HepG2 (cell line): ENCODE measurements around the gene TLK1. TPM values are rescaled to one million over a fixed set of nuclear protein-coding genes. Genes with fewer than 3 reads are reported as not detected.

Experiments used
- ARNT2 ChIP-seq: sonication (generic); formaldehyde crosslinking; IDR thresholded peaks from 2 replicates; pipeline ENCODE4 v1.8.0; 2022; ENCODE audit warnings: mild to moderate bottlenecking, low read depth, missing genetic modification reagents, moderate library complexity
- CERS6 ChIP-seq: sonication (generic); formaldehyde crosslinking; IDR thresholded peaks from 2 replicates; pipeline ENCODE4 v1.5.0; 2020; ENCODE audit warnings: missing genetic modification reagents
- ETV5 ChIP-seq: IDR thresholded peaks from 2 replicates; pipeline ENCODE4 v1.6.1; 2018; ENCODE audit warnings: missing biosample characterization, missing genetic modification reagents, inconsistent platforms, borderline replicate concordance
- FOXO1 ChIP-seq: sonication (generic); formaldehyde crosslinking; IDR thresholded peaks from 2 replicates; pipeline ENCODE4 v1.4.0; 2020; ENCODE audit warnings: missing genetic modification reagents
- KAT2B ChIP-seq: fragments of 150-350 bp; IDR thresholded peaks from 2 replicates; pipeline ENCODE4 v1.6.1; 2014; ENCODE audit warnings: low read depth, low read length, borderline replicate concordance
- NCOA1 ChIP-seq: sonication (generic); formaldehyde crosslinking; IDR thresholded peaks from 2 replicates; pipeline ENCODE4 v1.9.0; 2021; ENCODE audit warnings: missing genetic modification reagents
- RELA ChIP-seq: sonication (generic); formaldehyde crosslinking; IDR thresholded peaks from 2 replicates; pipeline ENCODE4 v1.4.0; 2020; ENCODE audit warnings: missing genetic modification reagents
- SMAD9 ChIP-seq: sonication (generic); formaldehyde crosslinking; IDR thresholded peaks from 2 replicates; pipeline ENCODE4 v1.5.1; 2020; ENCODE audit warnings: mild to moderate bottlenecking, missing genetic modification reagents
- ZNF264 ChIP-seq: sonication (generic); formaldehyde crosslinking; IDR thresholded peaks from 2 replicates; pipeline ENCODE4 v1.4.0; 2020; ENCODE audit warnings: missing genetic modification reagents
- ZNF354B ChIP-seq: sonication (generic); formaldehyde crosslinking; IDR thresholded peaks from 2 replicates; pipeline ENCODE4 v1.8.0; 2022; ENCODE audit warnings: mild to moderate bottlenecking, missing genetic modification reagents
- ZNF550 ChIP-seq: sonication (generic); formaldehyde crosslinking; IDR thresholded peaks from 2 replicates; pipeline ENCODE4 v1.4.0; 2020; ENCODE audit warnings: mild to moderate bottlenecking, missing genetic modification reagents, borderline replicate concordance
- ZNF768 ChIP-seq: sonication (generic); formaldehyde crosslinking; IDR thresholded peaks from 2 replicates; pipeline ENCODE4 v1.4.0; 2020; ENCODE audit warnings: missing genetic modification reagents
- ZSCAN29 ChIP-seq: sonication (generic); formaldehyde crosslinking; conservative IDR thresholded peaks from 2 replicates; pipeline ENCODE4 v1.4.0; 2020; ENCODE audit warnings: mild to moderate bottlenecking, missing genetic modification reagents
- polyA plus RNA-seq, 8 experiments: library from polyadenylated mRNA; depleted of rRNA in 3 of 8; stranded (reverse) in 7 of 8; unstranded in 1 of 8; fragments of >200 nt; fragmentation: Illumina TruSeq in 4 of 8; extraction: Trizol in 4 of 8; gene quantifications; 2 replicates each; pipeline versions ENCODE4 v1.2.1 to v1.2.3, GENCODE V29; 2011 to 2016; ENCODE audit warnings: low read depth in 4 of 8, missing spikeins in 1 of 8, mixed read lengths in 1 of 8; ENCODE audit not compliant: insufficient read depth in 1 of 8
- total RNA-seq, 5 experiments: library from RNA; depleted of rRNA; stranded (reverse); fragments of >200 nt; fragmentation: Illumina TruSeq; extraction: Trizol; gene quantifications; 2 replicates each; pipeline ENCODE4 v1.2.3, GENCODE V29; 2016; ENCODE audit warnings: low read depth in 1 of 5
- TF ChIP-seq, protein P1 (sequence below): sonication (generic); formaldehyde crosslinking; IDR thresholded peaks from 2 replicates; pipeline ENCODE4 v1.5.0; 2020; ENCODE audit warnings: missing genetic modification reagents
- TF ChIP-seq, protein P2 (sequence below): sonication (generic); formaldehyde crosslinking; IDR thresholded peaks from 2 replicates; pipeline ENCODE4 v1.4.0; 2020; ENCODE audit warnings: mild to moderate bottlenecking, missing genetic modification reagents
- TF ChIP-seq, protein P3 (sequence below), 2 experiments: fragments of 450-650 bp in 1 of 2; sonication (generic) in 1 of 2; formaldehyde crosslinking; IDR thresholded peaks; 2 replicates each; pipeline versions ENCODE4 v1.5.0 to v1.8.0; 2020 to 2022; ENCODE audit warnings: mild to moderate bottlenecking in 1 of 2, missing genetic modification reagents in 1 of 2
- TF ChIP-seq, protein P4 (sequence below): sonication (generic); formaldehyde crosslinking; IDR thresholded peaks from 2 replicates; pipeline ENCODE4 v1.5.1; 2020; ENCODE audit warnings: mild to moderate bottlenecking, missing genetic modification reagents, borderline replicate concordance
- TF ChIP-seq, protein P5 (sequence below): fragments of 450-650 bp; IDR thresholded peaks from 2 replicates; pipeline ENCODE4 v1.6.1; 2016

Gene TLK1
- total and polyA plus RNA-seq, 2 of the 13 experiments (the other 11 are each of a cell fraction or from before 2014, with no cell fraction given) = 16.8 to 28.7 TPM

DNA sequence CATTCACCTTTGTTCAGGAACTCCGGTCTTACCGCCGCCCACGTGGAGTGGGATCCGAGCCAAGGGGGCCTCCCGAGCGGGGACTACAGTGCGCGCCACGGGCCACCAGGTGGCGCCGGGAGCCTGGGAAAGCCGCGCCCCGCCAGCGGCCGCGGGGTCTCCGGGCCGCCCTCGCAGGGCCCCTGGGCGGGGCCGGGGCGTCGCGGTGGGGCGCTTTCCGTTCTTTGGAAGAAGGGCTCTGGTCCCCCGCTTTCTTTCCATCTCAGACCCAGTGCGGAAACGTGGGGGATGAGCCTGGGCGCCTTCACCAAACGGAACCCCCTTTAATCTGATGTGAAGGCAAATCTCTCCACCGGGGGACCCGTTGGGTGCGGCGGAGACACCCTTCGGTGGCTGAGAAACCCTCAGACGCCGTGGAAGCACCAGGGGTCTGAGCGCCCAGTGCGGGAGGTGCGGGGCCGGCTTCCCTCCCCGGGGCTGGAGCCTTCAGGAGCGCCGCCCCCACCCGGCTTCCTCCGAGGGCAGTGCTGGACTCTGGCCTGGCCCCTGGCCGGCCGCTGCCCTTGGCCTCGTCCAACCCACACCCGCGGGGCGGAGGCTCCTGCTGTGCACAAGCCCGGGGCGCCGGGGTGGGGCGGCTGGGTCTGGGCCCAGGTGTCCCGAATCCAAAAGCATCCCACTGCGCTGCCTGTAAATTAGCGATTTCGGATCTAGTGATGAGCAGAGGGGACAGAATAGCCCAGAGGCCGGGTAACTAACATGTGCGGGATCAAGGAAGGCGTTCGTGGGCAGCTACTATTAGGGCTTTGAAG is 187.0 kb downstream of the TLK1 start (continued):
- TF ChIP-seq ZNF264 = peak; percentile 82; the same call in 1 of the 2 replicates
- TF ChIP-seq ETV5 (CRISPR knock-in tag) = peak; percentile 12
- TF ChIP-seq, protein P1, sequence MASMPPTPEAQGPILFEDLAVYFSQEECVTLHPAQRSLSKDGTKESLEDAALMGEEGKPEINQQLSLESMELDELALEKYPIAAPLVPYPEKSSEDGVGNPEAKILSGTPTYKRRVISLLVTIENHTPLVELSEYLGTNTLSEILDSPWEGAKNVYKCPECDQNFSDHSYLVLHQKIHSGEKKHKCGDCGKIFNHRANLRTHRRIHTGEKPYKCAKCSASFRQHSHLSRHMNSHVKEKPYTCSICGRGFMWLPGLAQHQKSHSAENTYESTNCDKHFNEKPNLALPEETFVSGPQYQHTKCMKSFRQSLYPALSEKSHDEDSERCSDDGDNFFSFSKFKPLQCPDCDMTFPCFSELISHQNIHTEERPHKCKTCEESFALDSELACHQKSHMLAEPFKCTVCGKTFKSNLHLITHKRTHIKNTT = 0 out of 2 replicates have a peak, but pooled peaks have one; percentile 36
- TF ChIP-seq ZNF354B (CRISPR knock-in tag) = peak; percentile 33; the same call in 1 of the 2 replicates
- peak; percentile 97 for TF ChIP-seq ZNF550 (CRISPR knock-in tag)
- peak; percentile 74; the same call in 1 of the 2 replicates for TF ChIP-seq ZNF768 (CRISPR knock-in tag)
- TF ChIP-seq, protein P2, sequence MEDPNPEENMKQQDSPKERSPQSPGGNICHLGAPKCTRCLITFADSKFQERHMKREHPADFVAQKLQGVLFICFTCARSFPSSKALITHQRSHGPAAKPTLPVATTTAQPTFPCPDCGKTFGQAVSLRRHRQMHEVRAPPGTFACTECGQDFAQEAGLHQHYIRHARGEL = peak; percentile 49; the same call in 1 of the 2 replicates
- no peak for TF ChIP-seq CERS6 (CRISPR knock-in tag)
- TF ChIP-seq, protein P3, sequence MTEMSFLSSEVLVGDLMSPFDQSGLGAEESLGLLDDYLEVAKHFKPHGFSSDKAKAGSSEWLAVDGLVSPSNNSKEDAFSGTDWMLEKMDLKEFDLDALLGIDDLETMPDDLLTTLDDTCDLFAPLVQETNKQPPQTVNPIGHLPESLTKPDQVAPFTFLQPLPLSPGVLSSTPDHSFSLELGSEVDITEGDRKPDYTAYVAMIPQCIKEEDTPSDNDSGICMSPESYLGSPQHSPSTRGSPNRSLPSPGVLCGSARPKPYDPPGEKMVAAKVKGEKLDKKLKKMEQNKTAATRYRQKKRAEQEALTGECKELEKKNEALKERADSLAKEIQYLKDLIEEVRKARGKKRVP (CRISPR knock-in tag; IDR thresholded peaks at IDR 0.05) = peak in 1 of 2 experiments; percentile 36; a peak in 1 of 4 replicates
- TF ChIP-seq RELA = no peak
- TF ChIP-seq ZSCAN29 = no peak; the same call in 1 of the 2 replicates
- TF ChIP-seq ARNT2 (CRISPR knock-in tag) = peak; percentile 82
- TF ChIP-seq NCOA1 (CRISPR knock-in tag) = 0 out of 2 replicates have a peak, but pooled peaks have one; percentile 5
- TF ChIP-seq, protein P4, sequence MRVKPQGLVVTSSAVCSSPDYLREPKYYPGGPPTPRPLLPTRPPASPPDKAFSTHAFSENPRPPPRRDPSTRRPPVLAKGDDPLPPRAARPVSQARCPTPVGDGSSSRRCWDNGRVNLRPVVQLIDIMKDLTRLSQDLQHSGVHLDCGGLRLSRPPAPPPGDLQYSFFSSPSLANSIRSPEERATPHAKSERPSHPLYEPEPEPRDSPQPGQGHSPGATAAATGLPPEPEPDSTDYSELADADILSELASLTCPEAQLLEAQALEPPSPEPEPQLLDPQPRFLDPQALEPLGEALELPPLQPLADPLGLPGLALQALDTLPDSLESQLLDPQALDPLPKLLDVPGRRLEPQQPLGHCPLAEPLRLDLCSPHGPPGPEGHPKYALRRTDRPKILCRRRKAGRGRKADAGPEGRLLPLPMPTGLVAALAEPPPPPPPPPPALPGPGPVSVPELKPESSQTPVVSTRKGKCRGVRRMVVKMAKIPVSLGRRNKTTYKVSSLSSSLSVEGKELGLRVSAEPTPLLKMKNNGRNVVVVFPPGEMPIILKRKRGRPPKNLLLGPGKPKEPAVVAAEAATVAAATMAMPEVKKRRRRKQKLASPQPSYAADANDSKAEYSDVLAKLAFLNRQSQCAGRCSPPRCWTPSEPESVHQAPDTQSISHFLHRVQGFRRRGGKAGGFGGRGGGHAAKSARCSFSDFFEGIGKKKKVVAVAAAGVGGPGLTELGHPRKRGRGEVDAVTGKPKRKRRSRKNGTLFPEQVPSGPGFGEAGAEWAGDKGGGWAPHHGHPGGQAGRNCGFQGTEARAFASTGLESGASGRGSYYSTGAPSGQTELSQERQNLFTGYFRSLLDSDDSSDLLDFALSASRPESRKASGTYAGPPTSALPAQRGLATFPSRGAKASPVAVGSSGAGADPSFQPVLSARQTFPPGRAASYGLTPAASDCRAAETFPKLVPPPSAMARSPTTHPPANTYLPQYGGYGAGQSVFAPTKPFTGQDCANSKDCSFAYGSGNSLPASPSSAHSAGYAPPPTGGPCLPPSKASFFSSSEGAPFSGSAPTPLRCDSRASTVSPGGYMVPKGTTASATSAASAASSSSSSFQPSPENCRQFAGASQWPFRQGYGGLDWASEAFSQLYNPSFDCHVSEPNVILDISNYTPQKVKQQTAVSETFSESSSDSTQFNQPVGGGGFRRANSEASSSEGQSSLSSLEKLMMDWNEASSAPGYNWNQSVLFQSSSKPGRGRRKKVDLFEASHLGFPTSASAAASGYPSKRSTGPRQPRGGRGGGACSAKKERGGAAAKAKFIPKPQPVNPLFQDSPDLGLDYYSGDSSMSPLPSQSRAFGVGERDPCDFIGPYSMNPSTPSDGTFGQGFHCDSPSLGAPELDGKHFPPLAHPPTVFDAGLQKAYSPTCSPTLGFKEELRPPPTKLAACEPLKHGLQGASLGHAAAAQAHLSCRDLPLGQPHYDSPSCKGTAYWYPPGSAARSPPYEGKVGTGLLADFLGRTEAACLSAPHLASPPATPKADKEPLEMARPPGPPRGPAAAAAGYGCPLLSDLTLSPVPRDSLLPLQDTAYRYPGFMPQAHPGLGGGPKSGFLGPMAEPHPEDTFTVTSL (CRISPR knock-in tag) = peak; percentile 2; the same call in 1 of the 2 replicates
- no peak for TF ChIP-seq KAT2B
- TF ChIP-seq SMAD9 = no peak
- TF ChIP-seq, protein P5, sequence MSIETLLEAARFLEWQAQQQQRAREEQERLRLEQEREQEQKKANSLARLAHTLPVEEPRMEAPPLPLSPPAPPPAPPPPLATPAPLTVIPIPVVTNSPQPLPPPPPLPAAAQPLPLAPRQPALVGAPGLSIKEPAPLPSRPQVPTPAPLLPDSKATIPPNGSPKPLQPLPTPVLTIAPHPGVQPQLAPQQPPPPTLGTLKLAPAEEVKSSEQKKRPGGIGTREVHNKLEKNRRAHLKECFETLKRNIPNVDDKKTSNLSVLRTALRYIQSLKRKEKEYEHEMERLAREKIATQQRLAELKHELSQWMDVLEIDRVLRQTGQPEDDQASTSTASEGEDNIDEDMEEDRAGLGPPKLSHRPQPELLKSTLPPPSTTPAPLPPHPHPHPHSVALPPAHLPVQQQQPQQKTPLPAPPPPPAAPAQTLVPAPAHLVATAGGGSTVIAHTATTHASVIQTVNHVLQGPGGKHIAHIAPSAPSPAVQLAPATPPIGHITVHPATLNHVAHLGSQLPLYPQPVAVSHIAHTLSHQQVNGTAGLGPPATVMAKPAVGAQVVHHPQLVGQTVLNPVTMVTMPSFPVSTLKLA = peak; percentile 77
- TF ChIP-seq FOXO1 = no peak
